Left ventricle myocardium inferior (tissue), 1 donor: ENCODE results near the gene ACAD11. TPM values are rescaled to one million over a fixed set of nuclear protein-coding genes. Genes with fewer than 3 reads are reported as not detected.

Source experiments
- DNase-seq: peaks from one replicate; pipeline ENCODE4 v3.0.0-alpha.2; 2020
- H3K27ac ChIP-seq: fragments of 200-600 bp; replicated peaks from 2 replicates; pipeline ENCODE4 v1.8.0; 2021
- H3K27me3 ChIP-seq: fragments of 200-600 bp; 2 replicates; pipeline ENCODE4 v1.8.0; 2021; ENCODE audit warnings: low read depth
- H3K36me3 ChIP-seq: fragments of 200-600 bp; 2 replicates; pipeline ENCODE4 v1.8.0; 2021
- H3K4me1 ChIP-seq: fragments of 200-600 bp; 2 replicates; pipeline ENCODE4 v1.8.0; 2021
- H3K4me3 ChIP-seq: fragments of 200-600 bp; 2 replicates; pipeline ENCODE4 v1.8.0; 2021; ENCODE audit warnings: mild to moderate bottlenecking, moderate library complexity
- H3K9me3 ChIP-seq: fragments of 200-600 bp; replicated peaks from 2 replicates; pipeline ENCODE4 v1.8.0; 2021
- CTCF ChIP-seq: fragments of 200-600 bp; IDR thresholded peaks from 2 replicates; pipeline ENCODE4 v1.8.0; 2021; ENCODE audit warnings: antibody characterized with exemption, mild to moderate bottlenecking, borderline replicate concordance
- intact Hi-C: fragments of 100-400 bp; cut with micrococcal nuclease; formaldehyde crosslinking; loops from one replicate; pipeline ENCODE4 v1.11.0; 2022
- total RNA-seq: library from RNA; stranded (reverse); fragmentation: NEBNext Ultra II Directional; extraction: Animal tissue kit (Norgen Biotek cat#: 25700); gene quantifications from one replicate; pipeline ENCODE4 v1.2.1, GENCODE V29; 2021
- donor health status: DM: no; HTN: yes; CAD: no; lungs with severe emphysema.

Gene ACAD11
- total RNA-seq, 1 donor from 2014 or later = 21.5 TPM

GRCh38 chr3:132539681-132540080 is 119.9 kb downstream of the ACAD11 start:
- Histone ChIP-seq H3K4me1 (peaks cover 6% of the 10 kb centered on the region), H3K36me3 (peaks cover 61% of the 10 kb centered on the region), H3K4me3 (no peak overlapping the region), H3K27me3 (no peaks in the 10 kb centered on the region), H3K27ac (no peak overlapping the region), H3K9me3 (no peaks in the 10 kb centered on the region)
- no peak for TF ChIP-seq CTCF
- no peak for DNase-seq
- intact Hi-C loops = no loop called here

- no peak overlapping the region for H3K27ac ChIP-seq
- no peaks in the 10 kb centered on the region for H3K27me3 ChIP-seq
- H3K36me3 ChIP-seq = peaks cover 72% of the 10 kb centered on the region
- intact Hi-C loops = no loop called here
- H3K4me1 ChIP-seq = peaks cover 6% of the 10 kb centered on the region
- H3K9me3 ChIP-seq = no peaks in the 10 kb centered on the region
- no peak overlapping the region for H3K4me3 ChIP-seq
- no peak for TF ChIP-seq CTCF
- no peak for DNase-seq
These were observed 121.5 kb downstream of the ACAD11 start for GRCh38 chr3:132538072-132538471.

DNA sequence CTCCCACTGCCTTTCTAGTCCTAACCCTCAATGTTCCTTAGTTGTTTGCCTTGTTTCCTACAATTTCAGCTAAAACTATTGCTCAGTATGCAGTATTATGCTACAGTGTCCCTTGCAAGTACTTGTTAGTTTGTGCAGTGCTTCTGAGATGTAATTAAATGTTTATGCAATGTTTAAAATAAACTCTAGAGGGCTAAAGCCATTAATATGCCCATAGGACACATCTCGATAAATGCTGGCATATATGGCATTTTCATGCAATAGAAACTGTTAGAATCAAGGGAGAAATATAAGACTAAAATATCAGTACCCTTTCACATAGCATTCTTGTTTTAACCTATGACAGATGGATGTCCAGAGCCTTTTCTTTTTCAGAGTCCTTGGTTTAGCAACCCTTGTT is 122.3 kb downstream of the ACAD11 start:
- no peaks in the 10 kb centered on the region for H3K9me3 ChIP-seq
- H3K36me3 ChIP-seq = peaks cover 79% of the 10 kb centered on the region
- intact Hi-C loops = loop anchor here (2.0 kb wide), 1 partner anchor 102 kb away; no protein-coding TSS in a partner anchor

DNA sequence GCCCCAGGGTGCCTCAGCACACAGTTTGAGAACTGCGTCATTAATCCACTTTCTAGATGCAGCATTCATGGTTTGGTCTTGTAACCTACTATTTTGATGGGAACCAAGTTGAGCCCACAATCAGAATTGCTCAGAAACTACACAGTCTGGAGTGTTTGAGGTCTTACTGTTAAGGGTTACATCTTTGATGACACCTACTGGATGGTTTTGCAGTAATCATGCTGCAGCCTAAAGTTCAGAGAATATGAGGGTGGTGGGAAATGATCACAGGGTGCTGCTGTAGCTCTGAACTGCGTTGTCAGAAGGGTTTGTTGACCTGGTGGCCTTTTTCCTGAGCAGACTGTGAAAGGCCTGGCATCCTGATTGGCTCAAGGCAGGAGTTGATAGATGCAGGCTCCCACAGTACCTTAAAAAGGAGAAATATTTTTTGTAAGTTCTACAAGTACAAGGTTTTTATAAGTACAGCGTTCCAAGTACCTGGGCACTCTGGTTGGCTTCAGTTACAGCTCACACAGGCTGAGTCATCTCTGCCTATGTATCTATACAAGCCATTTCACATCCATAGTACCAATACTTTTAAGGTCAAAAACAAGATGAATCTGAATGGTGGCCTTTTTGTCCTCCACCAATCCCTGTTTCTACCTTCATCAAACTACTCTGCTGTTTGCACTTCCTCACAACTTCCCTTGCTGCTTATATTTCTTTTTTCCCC is 123.0 kb downstream of the ACAD11 start:
- no peak for DNase-seq
- Histone ChIP-seq H3K27me3 (no peaks in the 10 kb centered on the region), H3K9me3 (no peaks in the 10 kb centered on the region), H3K36me3 (peaks cover 80% of the 10 kb centered on the region), H3K4me3 (no peak overlapping the region), H3K4me1 (peaks cover 6% of the 10 kb centered on the region), H3K27ac (no peak overlapping the region)
- intact Hi-C loops = loop anchor here (2.0 kb wide), 1 partner anchor 102 kb away; no protein-coding TSS in a partner anchor
- TF ChIP-seq CTCF = no peak

More for the DNA sequence above, 122.3 kb downstream of the ACAD11 start:
- Histone ChIP-seq H3K27ac (no peak overlapping the region), H3K27me3 (no peaks in the 10 kb centered on the region), H3K4me3 (no peak overlapping the region), H3K4me1 (peaks cover 6% of the 10 kb centered on the region)
- TF ChIP-seq CTCF = no peak
- no peak for DNase-seq

DNA sequence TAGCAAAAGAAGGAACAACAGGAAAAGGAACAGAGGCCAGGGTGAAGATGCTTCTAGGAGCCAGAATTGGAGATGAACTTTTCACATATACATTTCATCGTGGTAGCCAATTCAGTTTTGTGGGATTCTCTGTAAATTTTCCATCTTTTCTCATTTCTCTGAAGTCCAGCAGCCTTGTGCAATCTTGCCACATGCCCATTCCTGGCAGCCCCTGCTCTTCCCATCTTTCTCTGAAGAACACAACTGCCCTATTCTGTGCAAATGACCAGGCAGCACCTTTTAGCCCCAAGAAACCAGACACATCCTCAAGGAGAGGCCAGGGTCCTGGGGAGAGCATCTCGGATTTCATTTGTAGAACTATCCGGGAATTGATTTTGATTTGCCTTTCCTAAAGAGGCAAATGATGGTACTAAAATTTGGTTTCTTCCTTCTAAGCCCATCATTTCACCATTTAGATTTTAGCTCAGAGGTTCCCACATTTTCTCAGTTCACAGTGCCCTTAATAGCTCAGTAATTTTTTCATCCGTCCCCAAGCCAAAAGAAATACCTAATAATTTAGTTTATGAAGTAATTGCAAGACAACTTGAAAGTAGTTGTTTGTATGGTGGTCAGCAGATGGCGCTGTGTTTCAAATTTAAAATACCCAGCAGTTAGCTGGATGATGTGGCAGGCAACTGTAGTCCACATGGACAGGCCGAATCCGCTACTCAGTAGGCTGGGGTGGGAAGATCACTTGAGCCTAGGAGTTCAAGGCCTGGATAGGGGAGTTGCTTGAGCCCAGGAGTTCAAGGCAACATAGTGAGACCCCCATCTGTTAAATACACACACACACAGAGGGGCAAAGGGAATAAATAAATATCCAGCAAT is 123.8 kb downstream of the ACAD11 start:
- peak; percentile 24 for DNase-seq
- H3K27ac ChIP-seq = no peak overlapping the region
- intact Hi-C loops = loop anchor here (2.0 kb wide), 1 partner anchor 103 kb away; no protein-coding TSS in a partner anchor
- peaks cover 6% of the 10 kb centered on the region for H3K4me1 ChIP-seq
- peak; percentile 76 for TF ChIP-seq CTCF
- H3K27me3 ChIP-seq = no peaks in the 10 kb centered on the region
- H3K36me3 ChIP-seq = peaks cover 81% of the 10 kb centered on the region
- no peaks in the 10 kb centered on the region for H3K9me3 ChIP-seq
- H3K4me3 ChIP-seq = no peak overlapping the region
